COR-L47 (cell line): ENCODE measurements around the gene B3GNT5.
A peak's percentile ranks its signal among the peaks of the same experiment; 100 is the strongest.

Experiments
- DNase-seq: peaks from one replicate; lab custom pipeline; 2025; lab: John Stamatoyannopoulos, UW

The B3GNT5 gene

DNA sequence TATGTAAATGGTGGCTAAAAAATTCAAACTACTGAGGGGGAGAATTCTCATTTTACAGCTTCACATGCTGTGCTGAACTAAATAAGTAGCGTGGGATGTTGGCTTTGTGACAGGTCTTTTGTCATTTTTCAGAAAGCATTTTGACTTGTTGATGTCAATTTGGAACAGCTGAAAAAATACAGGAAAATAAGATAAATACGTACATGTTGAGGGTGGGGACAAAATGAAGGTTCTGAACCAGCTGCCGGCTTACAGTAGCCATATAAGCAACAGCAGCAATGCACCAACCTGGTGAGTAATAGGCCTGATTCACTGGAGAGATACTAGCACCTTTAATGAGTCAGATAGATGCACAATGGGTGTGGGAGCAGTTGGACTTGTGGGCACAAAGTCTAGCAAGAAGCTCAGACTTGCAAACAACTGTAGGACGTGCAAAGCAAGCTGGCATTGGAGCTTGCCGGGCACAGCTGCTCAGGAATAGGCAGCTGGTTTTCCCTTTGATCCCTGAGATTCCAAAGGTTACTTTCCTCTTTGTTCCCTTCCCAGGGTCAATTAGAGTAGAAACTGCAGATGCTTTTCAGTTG is 12.9 kb downstream of the B3GNT5 start:
- peak; percentile 86 for DNase-seq

DNA sequence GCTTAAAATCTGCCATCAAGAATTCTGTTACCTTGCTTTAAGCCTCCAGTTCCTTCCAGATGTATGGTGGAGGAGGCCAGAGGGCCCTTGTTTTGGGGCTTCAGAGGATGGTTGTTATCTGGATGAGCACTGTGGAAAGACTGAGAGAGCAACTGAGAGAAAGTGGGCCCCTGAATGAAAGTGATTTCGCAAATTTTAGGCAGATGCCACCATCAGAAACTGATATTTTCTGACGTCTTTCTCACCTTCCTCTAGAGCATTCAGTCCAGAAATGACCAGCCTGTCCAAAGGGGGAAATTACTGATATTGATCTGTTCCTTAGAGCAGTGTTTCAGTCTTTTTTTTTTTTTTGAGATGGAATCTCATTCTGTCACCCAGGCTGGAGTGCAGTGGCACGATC is 13.4 kb downstream of the B3GNT5 start:
- DNase-seq: no peak

DNA sequence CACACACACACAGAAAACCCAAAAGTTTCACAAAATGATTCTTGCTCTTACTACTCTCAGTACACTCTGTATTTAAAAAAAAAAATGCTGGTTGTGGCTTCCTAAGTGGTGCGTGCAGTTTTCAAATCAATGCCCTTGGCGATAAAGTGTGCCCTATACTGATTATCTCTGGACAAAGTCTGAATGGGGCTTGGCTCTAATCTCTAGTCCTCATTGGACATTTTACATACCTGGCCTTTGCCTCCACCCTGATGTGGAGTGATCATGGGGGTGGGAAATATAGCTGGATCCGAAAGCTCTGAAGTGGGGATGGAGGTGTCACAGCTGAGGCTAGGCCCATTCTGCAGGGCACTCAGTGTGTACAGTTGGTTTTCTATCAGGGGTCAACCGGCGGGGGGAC is 14.1 kb downstream of the B3GNT5 start:
- no peak for DNase-seq

DNA sequence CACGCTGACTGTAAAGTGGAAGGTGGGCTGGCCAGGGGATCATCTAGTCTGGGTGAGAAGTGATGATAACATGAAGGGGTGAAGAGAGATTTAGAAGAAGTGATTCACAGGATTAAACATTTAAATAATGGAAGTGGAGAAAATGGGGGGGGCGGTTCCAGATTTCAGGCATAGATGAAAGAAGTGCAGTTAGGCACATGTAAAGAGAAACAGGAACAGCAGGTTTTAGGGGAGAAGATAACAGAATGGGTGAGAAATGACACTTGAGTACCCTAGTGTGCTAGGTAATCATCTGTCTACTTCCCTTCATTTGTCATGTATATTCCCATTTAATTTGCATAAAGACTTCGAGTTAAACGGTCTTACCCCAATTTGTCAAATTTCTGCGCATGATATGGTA is 15.3 kb downstream of the B3GNT5 start:
- no peak for DNase-seq

DNA sequence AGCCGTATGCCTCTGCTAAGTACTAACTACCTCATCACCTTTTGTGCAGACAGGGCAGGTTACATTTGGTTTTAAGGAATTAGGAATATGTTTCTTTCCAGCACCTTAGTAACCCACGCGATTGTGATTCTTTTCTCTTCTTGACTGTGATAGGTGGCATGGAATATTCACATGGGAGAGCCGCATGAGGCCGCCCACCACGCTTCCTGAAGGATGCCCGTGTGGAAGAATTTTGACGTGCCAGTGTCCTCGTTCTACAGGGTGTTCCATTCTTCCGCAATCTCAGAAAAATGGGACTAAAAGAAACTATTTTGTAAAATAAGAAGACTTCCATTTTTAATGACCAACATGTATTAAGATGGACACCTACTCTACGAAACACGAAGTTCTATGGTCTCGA is 16.3 kb downstream of the B3GNT5 start:
- no peak for DNase-seq

DNA sequence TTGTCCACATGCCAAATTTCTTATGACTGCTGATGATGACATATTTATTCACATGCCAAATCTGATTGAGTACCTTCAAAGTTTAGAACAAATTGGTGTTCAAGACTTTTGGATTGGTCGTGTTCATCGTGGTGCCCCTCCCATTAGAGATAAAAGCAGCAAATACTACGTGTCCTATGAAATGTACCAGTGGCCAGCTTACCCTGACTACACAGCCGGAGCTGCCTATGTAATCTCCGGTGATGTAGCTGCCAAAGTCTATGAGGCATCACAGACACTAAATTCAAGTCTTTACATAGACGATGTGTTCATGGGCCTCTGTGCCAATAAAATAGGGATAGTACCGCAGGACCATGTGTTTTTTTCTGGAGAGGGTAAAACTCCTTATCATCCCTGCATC is 17.3 kb downstream of the B3GNT5 start:
- DNase-seq: no peak

DNA sequence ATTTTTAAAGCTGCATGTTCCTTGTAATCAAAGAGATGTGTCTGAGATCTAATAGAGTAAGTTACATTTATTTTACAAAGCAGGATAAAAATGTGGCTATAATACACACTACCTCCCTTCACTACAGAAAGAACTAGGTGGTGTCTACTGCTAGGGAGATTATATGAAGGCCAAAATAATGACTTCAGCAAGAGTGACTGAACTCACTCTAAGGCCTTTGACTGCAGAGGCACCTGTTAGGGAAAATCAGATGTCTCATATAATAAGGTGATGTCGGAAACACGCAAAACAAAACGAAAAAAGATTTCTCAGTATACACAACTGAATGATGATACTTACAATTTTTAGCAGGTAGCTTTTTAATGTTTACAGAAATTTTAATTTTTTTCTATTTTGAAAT is 19.1 kb downstream of the B3GNT5 start:
- DNase-seq: no peak

DNA sequence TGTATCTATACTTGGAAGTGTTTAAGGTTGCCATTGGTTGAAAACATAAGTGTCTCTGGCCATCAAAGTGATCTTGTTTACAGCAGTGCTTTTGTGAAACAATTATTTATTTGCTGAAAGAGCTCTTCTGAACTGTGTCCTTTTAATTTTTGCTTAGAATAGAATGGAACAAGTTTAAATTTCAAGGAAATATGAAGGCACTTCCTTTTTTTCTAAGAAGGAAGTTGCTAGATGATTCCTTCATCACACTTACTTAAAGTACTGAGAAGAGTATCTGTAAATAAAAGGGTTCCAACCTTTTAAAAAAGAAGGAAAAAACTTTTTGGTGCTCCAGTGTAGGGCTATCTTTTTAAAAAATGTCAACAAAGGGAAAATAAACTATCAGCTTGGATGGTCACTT is 19.7 kb downstream of the B3GNT5 start:
- DNase-seq: no peak

DNA sequence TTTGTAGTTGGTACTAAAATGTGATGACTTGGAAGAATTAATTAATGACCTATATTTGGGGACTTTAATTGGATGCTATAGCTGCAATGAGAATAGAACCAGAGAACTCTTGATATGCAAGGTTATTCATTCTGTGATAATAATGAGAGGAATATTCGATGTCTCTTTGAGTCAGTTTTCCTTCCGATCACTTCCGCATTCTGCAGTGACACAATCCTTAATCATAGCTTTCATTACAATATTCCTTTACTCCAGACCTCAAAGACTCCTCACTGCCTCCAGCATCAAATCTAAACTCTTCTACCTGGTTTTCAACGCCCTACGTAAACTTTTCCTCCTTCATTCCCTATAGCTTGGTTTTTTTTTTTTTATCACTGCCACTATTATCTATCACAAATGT is 21.6 kb downstream of the B3GNT5 start:
- DNase-seq: no peak

DNA sequence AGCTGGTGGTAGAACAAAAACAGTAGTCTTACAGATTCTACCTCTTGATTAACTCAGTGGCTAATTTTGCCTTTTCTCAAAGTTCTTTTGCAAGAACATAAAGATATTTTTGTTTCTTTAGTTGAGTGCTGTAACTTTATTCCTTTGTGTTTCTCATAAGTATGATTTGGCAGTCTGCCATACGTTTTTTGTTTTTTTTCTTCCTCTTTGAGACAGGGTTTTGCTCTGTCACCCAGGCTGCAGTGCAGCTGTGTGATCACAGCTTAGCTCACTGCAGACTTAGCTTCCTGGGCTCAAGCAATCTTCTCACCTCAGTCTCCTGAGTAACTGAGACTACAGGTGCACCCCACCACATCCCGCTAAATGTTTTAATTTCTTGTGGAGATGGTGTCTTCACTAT is 22.4 kb downstream of the B3GNT5 start:
- DNase-seq: no peak

DNA sequence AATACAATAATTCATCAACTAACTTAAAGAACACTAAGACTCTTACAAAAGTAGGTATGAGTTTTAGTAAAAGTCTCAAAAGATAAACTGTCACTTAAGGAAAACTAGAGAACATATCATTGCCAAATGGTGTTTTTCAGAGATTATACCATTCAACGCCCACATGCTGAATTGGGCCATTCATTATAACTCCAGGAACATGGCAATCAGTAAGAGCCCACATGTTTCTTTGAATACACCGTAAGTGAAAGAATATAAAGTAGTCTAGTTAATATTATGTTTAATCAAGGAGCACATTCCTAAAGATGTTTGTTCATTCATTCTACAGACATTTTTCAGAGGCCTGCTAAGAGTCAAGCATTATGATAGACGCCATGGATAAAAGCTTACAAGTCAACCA is 22.9 kb downstream of the B3GNT5 start:
- DNase-seq: no peak

DNA sequence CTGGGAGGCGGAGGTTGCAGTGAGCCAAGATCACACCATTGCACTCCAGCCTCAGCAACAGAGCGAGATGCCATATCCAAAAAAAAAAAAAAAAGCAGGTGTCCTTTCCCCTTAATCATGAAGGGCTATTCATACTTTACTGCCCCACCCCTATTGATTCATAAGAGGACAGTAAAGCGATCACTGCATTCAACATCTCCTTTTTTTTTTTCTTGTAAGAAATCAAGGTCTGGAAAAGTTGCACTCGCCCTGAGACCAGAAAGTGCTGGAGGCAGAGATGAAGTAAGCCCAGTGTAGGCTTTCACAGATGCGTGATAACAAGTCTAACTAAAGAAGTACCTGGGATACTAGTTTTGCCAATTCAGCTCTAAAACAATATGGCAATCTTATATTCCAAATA is 24.2 kb downstream of the B3GNT5 start:
- DNase-seq: no peak

DNA sequence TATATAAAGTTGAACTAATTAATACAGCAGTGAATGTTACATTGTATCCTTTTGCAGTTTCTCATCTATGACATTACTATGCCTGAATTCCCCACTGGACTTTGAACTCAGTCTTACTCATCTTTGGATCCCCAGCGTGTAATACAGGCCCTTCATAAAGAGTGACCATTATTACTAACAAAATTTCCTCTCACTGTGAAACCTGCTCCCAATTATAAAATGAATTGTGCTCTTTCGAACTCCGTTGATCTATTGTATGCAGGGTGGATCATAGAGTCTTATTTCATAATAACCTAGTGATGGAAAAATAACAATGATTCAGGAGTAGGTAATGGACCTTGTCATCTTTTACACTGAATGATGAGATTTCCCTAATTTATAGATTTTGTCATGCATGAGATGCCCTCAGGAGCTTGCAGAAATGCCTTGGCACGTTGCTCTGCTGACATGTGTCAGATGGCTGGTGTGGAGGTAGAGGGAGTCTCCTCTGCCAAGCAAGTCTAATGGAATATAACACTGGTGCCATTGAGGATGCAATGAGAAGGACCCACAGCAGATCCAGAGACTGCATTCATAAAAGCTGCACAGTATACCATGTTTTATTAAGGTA is 25.5 kb downstream of the B3GNT5 start:
- DNase-seq: no peak

DNA sequence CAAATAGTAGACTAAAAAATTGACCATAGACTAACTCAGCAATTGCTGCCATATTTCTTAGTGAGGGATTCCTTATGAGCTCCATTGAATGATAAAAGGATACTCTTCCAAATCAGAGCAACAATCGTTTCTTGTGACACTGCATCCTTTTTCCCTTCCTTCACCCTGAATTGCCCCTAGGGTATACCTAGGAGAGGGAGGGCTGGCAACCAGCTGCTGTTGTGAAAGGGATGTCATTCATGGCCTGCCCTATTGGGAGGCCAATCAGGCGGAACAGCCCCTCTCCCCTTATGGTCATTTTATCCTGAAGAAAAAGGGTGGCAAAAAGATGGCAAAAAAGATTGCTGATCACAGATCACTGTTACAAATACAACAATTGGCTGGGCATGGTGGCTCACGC is 26.3 kb downstream of the B3GNT5 start:
- no peak for DNase-seq

DNA sequence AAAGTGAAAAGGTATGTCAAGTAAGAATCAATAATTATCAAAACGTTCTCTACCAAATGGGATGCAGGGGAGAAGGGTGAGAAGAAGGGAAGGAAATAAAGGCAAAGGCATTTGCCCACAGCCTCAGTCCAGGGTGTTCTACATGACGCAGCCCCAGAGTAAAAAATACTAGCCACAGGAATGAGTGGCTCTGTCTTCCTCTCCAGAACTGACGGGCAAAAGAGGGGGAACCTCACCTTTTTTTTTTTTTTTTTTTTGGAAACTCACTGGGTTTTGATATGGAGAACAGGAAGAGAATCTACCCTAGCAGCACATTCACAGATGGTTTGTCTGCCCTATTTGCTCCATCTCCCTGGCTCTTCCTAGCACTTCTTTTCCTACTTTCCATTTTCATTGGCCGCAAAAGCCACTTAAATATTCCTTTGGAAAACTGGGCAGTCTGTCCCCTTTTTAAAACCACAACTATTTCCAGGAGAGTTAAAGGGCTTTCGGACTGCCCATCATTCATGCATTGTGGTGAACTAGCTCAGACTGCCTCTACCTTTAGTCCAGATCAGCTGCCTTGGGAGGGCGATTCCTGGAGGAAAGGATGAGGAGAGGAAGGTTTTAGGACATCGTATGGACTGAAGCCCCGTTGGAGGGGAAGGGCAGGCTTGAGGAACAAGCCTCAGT is 28.2 kb downstream of the B3GNT5 start:
- no peak for DNase-seq

DNA sequence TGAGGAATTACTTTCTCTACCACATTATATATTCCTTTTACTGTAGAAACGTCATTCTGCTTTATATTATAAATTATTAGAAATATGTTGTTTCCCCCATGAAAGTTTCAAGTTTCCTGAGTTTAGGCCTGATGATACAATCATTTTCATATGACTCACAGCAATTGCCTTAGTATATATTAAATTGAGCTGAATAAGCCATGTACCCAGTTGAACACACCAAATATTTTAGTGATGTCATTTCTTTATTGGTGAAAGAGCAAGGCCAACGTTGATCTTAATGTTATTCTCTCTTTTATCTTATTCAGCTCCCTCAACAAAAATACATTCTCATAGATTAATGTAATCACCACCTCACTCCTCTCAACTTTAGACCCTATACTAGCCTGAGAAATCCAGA is 30.8 kb downstream of the B3GNT5 start:
- no peak for DNase-seq

DNA sequence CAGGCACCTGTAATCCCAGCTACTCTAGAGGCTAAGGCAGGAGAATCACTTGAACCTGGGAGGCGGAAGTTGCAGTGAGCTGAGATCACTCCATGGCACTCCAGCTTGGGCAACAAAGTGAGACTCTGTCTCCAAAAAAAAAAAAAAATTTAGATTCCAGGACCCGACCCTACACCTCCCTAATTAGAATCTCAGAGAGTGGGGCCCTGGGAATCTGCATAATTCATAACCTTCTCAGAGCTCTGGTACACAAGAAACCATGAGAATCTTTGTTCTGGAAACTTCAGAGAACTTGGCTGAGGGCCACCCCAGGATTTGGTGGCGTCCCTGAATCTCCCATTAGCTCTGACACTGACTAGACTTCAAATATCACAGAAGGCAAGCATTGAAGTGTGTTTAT is 31.5 kb downstream of the B3GNT5 start:
- no peak for DNase-seq

DNA sequence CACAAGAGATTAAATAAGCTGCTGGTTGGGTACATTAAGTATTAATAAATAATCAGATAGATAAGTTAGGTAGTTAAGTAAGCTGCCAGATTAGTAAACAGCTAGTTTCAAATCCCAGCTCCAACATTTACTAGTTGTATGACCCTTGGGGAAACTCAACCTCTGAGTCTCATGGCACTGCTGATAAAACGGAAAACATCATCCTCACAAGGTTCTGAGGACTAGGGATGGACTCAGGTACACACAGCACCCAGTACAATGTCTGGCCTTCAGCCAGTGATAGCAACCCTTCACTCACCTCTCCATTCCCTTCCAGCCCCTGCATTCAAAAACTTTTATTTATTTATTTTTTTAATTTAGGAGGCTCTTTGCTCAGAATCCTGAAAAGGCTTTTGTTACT is 32.3 kb downstream of the B3GNT5 start:
- DNase-seq: no peak

DNA sequence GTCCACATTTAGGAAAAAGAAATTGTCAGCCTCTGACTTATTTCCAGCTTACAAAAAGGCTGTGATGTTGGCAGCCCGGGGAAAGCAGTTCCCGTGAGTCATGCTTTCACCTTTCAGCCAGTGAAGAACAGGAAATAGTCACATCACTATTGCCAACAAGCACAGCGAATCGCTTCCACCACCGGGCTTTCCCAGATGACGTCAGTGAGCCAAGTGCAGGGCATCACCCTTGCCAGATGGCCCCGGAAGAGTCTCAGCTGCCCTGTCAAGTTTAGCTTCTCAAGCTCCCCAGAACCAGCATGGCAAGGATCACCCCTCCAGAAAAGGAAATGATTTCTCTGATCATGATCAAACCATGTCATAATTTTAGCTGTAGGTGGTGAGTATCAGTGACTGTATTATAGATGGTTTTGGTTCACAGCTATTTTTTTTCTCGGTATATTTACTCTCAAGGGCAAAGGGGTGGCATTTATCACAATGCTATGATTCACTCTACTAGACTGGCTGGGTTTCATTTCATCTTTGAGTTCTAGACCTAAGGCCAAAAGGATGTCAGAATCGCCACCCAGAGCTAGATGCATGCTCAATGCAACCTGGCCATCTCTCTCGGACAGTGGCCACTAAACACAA is 32.9 kb downstream of the B3GNT5 start:
- no peak for DNase-seq

DNA sequence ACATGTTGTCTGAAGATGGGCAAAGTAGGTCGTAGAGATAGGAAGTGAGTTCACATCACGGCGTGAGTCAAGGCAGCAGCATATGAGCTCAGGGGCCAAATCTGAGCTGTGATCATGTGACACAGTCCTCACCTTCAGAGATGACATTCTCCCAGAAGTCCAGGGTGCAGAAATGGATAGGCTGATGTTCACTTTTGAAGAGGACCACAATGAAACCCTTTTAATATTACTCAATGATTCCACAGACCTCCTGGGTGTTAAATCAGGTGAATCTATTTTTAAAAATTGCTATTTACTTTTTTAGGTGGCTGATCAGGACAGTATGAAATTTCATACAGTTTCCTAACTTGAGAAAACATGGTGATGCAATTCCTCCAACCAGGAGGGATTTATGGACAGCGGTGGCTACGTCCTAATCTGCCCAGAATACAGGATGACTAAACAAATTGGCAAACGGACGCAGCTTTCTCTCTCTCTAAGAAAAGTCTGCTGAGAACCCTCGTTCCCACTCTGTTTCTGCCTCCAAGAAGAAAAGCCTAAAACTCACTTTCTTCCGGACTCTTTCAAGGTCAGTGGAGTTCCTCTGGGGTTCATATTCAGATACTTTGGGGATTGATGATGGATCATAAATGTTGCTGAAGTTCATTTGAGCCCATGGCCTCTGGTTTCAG is 34.4 kb downstream of the B3GNT5 start:
- no peak for DNase-seq

DNA sequence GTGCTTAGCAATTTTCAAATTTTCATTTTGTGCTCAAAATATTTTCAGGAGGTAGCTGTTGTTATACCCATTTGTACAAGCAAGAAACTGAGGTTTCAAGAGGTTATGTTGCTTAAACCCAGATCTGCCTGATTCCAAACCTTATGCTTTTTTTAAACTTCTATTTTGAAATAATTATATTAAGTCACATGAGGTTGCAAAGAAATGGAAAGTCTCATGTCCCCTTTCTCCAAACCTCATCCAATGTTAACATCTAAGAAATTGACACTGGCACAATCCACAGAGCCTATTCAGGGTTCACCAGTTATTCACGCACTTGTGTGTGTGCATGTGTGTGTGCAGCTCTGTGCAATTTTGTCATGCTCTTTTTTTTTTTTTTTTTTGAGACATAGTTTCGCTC is 35.1 kb downstream of the B3GNT5 start:
- no peak for DNase-seq

DNA sequence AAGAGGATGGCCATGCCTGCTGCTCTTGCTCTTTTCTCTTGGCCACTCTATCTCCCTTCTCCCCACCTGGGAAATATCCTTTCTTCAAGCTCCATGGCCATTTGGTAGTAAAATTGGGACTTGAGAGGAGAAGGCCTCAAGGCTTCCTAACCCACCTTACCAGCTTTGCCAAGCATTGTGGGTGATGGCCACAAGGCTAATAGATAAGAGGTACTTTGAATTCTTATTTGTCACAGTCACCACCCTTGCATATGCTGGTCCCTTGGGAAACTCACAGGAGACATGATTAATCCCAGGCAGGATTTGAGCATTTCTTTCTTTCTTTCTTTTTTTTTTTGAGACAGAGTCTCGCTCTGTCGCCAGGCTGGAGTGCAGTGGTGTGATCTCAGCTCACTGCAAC is 37.2 kb downstream of the B3GNT5 start:
- no peak for DNase-seq

DNA sequence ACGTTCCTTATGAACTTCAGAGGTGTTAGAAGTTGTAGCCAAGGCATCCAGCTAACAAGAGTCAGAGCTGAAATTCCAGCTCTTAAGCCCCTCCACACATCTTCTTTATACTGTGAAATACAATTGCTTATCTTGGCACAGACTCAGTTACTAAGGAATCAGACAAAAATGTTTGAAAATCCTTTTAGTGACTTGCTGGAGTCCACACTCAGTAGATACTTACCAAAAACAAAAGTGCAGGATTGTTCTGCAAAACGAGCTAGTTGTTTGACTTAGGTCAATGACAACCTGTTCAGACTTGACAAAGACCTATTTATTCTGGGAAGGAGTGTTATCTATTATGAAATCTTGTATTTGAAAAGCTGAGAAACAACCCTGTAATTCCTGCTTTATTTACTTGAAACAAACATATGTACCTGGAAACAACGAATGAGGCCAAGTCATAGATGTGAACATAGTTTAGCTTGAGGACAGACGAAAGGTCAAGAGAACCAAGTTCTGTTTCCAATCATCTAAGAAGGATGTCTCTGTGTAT is 38.5 kb downstream of the B3GNT5 start:
- DNase-seq: no peak
